ENCODE data around the gene NAALADL1.
"Not testable (repeated sequence)": the region's sequence is repeated elsewhere in the genome, so short reads cannot be mapped to it uniquely, and the experiment has no call there.

NAALADL1 gene

GRCh38 chr11:65047581-65048422 is 10.6 kb downstream of the NAALADL1 start:
- no peak for DNase-seq

- DNase-seq, result no peak
Observed at GRCh38 chr11:65045728-65046127, 12.6 kb downstream of the NAALADL1 start.

- no peak for DNase-seq
Observed at GRCh38 chr11:65045061-65045460, 13.3 kb downstream of the NAALADL1 start.

GRCh38 chr11:65043881-65044501 is 14.4 kb downstream of the NAALADL1 start:
- no peak for DNase-seq

- no peak for DNase-seq
Observed at GRCh38 chr11:65042891-65043290, 15.5 kb downstream of the NAALADL1 start.

GRCh38 chr11:65040847-65041622 is 17.3 kb downstream of the NAALADL1 start, which contains the start of gene SAC3D1:
TSS of gene SAC3D1 (plus strand) at chr11:65041210. CDS start at chr11:65041293, 83 bp downstream.
- DNase-seq, result peak; percentile 96 to 99 (median 99)

GRCh38 chr11:65040520-65040846 is 17.9 kb downstream of the NAALADL1 start:
- no peak for DNase-seq

- DNase-seq, result no peak
Observed at GRCh38 chr11:65036931-65037330, 21.4 kb downstream of the NAALADL1 start.

GRCh38 chr11:65035579-65035978 is 22.8 kb downstream of the NAALADL1 start:
- no peak for DNase-seq

GRCh38 chr11:65034423-65034822 is 23.9 kb downstream of the NAALADL1 start:
- DNase-seq, result no peak

GRCh38 chr11:65032216-65032615 is 26.1 kb downstream of the NAALADL1 start:
- no peak for DNase-seq

- peak; percentile 98 to 99 (median 99) for DNase-seq
Observed at GRCh38 chr11:65027213-65028067, 30.9 kb downstream of the NAALADL1 start, which contains the start of gene SNX15. TSS of gene SNX15 (plus strand) at chr11:65027439. CDS start at chr11:65027538, 99 bp downstream.

GRCh38 chr11:65026810-65027209 is 31.5 kb downstream of the NAALADL1 start:
- no peak for DNase-seq

GRCh38 chr11:65023502-65023901 is 34.9 kb downstream of the NAALADL1 start:
- not testable (repeated sequence) for DNase-seq

GRCh38 chr11:65021509-65021908 is 36.8 kb downstream of the NAALADL1 start:
- DNase-seq, result no peak

- DNase-seq, result no peak
Observed at GRCh38 chr11:65021003-65021402, 37.4 kb downstream of the NAALADL1 start.

- no peak for DNase-seq
Observed at GRCh38 chr11:65019824-65020223, 38.5 kb downstream of the NAALADL1 start.

GRCh38 chr11:65017937-65018336 is 40.4 kb downstream of the NAALADL1 start:
- DNase-seq, result no peak

GRCh38 chr11:65016705-65017104 is 41.6 kb downstream of the NAALADL1 start:
- DNase-seq, result no peak

- DNase-seq, result no peak
Observed at GRCh38 chr11:65014726-65015227, 43.6 kb downstream of the NAALADL1 start.

GRCh38 chr11:65013888-65014725 is 44.2 kb downstream of the NAALADL1 start, which contains the start of gene ARL2:
TSS of gene ARL2 (plus strand) at chr11:65014160. CDS start at chr11:65014208, 48 bp downstream.
- DNase-seq, result peak; percentile 87 to 95 (median 90)

Measured in NCI-H1417 (cell line).